NCI-H1694 (cell line): ENCODE measurements around the gene GLI3.

Experiments
- DNase-seq: peaks from one replicate; lab custom pipeline; 2025; lab: John Stamatoyannopoulos, UW

Gene GLI3

DNA sequence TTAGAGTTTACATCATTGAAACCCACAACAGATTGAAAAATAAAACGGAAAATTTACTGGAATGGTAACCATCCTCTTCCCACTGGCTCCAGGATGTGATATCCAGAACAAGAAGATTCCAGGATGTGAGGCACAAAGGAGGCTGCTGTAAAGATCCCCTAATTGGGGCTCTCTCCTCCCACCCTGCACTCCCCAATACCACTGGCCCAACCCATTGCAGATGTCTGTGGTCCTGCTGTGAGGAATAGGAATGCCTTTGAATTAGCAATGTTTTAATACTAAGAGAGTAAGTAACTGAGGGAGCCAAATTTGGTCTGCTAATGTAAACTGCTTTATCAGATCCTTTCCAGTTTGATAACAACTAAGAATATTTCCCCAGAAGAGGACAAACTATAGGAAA is 308.2 kb downstream of the GLI3 start:
- DNase-seq, result no peak

DNA sequence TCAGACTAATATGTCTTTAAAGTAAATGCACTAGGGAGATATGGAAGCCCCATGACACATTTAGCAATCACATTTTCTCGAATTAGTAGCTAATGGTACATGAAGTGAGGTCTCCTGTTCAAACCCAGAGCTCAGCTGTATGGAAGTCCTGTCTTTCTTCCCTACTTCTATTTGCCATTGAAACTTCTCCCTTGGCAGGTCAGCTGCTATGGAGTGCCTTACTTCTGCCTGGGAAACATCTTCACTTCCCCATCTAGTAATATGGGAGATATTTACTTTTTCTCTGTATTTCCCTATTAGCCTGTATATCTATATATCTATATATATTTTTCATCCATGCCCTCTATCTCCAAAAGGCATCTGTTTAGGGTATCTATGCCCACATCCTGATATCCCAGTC is 308.8 kb downstream of the GLI3 start:
- no peak for DNase-seq

DNA sequence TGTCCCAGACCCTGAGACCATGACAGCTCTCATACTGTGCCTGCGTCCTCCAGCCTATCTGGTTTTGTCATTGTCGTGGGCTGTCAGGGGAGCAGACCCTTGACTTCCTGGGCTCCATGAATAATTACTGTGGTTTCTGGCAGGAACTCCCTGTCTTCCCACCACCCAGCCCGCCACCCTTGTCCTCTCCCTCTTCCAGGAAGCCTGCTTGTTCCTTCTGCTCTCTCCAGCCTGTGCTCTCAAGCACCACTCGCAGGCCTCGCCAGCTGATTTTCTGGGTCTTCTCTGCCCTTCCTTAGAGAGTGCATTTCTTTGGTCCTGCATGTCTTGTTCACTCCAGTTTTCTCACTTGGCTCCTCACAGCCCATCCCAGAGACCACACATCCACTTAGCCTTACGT is 309.6 kb downstream of the GLI3 start:
- no peak for DNase-seq

DNA sequence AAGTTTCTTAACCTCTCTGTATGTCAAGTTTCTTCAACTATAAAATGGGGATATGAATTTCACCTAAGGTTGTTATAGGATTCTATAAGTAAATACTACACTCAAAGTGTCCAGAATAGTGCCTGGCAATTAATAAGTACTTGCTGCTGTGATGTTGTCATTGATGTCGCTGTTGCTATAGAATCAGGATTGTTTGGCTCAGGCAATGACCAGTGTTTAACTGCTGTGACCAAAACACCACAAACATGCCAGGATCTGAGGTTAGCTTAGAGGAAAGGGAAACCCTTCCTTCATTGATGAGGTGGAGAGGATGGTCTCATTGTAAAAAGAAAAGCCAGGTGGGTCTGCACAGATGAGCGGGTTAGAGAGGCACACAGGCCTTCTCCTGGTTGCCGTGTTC is 311.1 kb downstream of the GLI3 start:
- no peak for DNase-seq

DNA sequence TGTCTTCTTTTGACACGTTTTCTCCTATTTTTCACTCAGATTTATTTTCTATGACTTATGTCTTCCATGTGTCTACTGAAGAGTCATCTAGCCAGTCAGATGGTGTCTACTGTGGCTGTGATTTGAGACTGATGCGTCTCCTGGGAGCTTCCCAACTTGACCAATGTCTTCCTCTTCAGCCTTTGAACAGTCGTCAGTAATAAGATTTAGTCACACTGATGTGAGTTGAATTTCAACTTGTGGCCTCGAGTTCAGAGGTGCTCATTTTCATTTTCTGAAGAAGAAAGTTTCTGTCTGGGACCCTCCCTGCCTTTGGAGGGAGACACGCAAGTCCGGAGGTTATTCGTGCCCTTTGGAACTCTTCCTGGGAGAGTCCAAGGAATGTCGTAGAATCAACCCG is 312.2 kb downstream of the GLI3 start:
- no peak for DNase-seq

DNA sequence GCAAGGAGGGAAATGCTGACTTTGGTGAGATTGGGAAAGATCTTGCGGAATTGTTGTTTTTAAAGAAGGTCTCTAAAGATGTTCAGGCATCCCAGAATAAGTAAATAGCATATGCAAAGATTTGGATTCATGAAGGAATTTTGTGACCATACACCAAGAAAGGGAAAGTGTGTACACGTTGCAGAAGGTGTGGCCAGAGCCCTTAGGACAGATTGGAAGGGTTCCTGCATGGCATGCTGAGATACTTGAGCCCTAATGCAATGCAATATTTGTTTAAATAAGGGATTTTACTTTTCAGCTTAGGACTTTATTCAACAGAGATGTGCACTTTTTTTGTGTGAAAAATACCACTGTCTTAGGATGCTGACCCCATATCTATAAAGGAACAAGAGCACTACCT is 314.6 kb downstream of the GLI3 start:
- DNase-seq, result no peak

DNA sequence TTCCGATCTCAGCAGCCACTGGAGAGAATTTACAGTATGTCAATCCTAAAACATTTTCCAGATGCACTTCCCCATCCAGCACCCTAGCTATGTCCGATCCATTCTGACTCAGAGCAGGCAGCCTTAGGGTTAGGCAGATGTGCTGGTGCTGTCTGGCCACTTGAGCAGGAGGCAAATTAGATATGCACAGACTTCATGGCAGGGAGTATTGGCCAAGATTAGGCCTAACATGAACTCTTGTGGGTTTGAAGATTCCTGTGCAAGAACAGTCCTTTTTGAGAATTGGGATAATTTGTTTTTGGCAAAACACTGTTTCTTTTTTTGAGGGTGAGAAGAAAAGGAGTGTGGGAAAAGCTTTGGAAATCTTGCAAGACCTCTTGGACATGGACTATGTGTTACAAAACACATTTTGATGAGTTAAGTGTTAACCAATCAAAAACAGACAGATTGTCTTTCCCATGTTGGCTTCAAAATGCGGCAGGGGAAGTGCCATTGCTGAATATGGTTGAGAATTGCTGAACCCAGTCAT is 315.5 kb downstream of the GLI3 start:
- DNase-seq, result no peak

DNA sequence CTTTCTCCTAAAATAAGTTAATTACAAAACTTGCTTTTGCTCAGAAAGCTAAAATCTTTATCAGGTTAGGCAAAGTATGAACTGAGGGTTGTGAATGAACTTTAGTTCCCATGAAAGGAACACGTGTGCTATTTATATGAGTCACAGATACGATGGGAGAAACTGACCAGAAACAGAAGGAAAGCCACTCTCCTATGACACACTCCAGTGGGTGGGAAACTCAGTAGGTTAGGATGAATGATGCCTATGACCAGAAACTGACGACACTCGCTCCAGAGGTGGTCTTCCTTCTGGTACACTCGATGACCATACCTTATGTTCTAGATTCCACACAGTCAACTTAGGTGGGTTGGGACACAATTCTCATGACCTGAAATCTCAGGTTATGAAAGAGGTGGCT is 318.4 kb downstream of the GLI3 start:
- DNase-seq, result no peak

DNA sequence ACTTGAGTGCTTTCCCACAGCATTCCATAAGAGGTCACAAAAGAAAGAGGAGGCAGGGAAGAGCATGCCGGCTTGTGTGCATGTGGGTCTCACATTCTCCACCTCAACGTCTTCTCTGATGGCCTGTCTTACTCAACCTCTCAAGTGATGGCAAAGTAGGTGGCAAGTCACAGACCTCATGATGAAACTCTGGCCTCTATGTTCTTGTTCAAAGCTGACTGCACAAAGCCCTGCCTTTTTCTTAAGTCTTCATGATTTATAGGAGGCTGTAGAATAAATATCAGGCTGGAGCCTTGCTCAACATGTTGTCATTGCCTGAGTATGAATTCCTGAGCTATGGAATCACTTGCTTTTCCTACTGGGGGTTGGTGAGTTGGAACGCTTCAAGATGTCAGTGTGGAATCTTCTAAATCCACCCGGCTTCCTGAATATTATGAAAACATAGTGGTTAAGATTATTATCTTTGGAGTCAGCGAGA is 320.5 kb downstream of the GLI3 start:
- no peak for DNase-seq

DNA sequence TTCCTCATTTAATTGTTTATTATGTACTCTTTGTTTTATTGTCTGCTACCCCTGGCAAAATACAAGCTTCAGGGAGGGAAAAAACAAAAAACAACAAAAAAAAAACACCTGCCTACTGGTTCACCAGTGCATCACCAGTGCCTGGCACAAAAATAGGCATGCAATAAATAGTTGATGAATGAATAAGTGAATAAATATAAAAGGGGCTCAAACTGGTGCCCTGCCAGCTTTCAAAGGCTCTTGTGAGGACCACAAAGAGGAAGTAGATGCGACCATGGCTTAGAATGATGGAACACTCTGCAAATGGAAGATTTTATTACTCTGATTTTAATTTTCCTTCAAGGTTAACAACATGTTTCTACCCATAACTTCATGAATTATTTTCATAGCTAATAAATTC is 321.1 kb downstream of the GLI3 start:
- no peak for DNase-seq

DNA sequence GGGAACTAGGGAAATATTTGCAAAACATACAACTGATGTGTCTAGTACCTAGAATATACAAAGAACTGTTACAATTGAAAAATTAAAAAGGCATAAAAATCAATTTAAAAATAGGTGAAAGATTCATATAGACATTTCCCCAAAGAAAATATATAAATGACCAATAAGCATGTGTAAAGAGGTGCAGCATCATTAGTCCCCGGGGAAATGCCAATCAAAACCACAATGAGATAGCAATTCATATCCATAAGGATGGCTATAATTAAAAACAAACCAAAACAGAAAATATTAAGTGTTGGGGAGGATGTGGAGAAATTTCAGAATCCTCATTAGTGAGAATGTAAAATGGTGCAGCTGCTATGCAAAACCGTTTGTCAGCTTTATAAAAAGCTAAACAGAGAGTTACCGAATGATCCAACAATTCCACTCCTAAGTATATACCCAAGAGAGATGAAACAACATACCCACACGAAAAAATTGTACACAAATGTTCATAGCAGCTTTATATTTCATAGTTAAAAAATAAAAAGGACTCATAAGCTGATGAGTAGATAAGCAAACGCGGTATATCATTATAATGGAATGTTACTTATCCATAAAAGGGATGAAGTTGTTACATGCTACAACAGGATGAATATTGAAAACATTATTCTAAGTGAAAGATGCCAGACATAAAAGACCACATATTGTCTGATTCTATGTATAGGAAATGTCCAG is 324.0 kb downstream of the GLI3 start:
- no peak for DNase-seq

DNA sequence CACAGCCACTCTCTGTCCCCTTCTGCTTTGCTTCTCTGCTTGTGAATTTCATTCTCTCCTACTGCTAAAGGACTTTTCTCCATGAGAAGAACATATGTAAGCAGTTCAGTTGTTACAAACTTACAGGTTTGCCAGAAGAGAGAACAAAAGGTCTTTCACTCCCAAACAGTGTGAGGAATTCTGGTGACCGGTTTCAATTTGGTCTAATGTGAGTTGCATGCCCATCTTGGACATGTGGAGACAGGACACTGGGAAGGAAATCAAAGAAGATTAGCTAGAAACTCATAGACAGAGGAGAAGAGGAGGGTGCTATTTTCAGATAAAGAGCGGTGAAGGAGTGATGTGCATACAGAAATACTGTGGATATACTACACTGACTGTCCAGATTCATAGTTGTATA is 324.6 kb downstream of the GLI3 start:
- DNase-seq, result no peak

DNA sequence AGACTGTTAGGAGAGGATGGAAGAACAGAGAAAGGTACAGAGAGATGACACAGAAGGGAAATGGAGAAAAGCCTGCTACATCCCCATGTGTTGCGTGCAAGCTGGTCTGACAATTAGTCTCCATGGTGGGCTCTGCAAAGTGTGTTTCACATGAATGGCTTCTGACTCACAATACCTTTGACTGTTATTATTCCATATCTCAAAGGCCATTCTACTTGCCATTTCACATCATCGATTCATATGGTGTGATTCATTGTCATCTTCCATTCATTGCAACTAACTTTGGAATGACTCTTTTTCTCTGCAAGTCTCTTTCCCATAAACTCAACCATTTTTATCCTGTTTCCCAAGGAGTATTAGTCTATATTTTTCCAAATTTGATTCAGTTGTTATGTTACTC is 325.2 kb downstream of the GLI3 start:
- DNase-seq, result no peak
